ENCODE measurements around the gene SSX2IP. TPM values are rescaled to one million over a fixed set of nuclear protein-coding genes. Genes with fewer than 3 reads are reported as not detected.

SSX2IP gene
- polyA plus RNA-seq, 3 donors, result 0.85 to 2.8 (median 2.2) TPM

DNA sequence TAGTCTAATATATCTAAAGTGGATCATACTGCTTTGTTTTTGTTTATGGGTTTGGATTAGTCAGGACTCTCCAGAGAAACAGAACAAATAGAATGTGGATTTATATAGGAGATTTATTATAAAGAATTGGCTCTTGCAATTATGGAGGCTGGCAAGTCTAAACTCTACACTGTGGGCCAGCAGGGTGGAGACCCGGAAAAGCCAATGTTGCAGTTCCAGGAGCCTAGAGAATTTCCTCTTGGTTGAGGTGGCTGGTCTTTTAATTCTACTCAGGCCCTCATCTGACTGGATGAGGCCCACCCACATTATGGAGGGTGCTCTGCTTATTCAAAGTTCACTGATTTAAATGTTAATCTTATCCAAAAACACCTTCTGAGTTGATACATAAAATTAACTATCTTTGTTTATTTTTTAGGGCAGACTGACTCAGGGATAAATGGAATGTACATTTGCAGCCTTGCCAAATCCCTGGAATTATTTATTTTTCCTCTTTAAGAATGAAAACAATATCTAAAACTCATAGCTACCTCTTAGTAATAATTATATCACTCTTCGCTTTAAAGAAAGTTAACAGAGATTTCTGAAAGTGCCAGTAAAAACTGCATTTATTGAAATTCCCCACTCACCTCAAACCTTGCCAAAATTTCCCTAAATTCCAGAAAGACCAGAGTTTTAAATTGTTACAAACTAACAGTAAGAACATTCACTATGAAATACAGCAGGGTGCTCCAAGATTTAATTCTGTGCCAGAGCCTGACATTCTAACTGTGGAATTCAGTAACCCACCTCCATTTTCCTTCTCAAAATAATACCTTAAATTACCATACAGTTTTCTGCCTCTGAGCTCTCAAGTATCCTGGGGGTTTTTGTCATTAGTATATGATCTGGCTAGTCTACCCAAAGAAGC is 36.6 kb upstream of the SSX2IP start:
- Histone ChIP-seq H3K27me3 (ENCODE audit: control insufficient read depth in 2 of 2, insufficient read depth in 2 of 2, low read length in 2 of 2) (no peaks in the 10 kb centered on the region), H3K4me3 (replicated peaks in 1 of 3; ENCODE audit: low read depth in 2 of 3, low read length in 3 of 3) (no peak overlapping the region), H4K20me1 (ENCODE audit: insufficient read depth, low read length) (no peaks in the 10 kb centered on the region), H3K27ac (ENCODE audit: low read depth in 1 of 2, low read length in 2 of 2) (no peak overlapping the region), H3K9ac (ENCODE audit: insufficient read depth, low read length, poor library complexity, severe bottlenecking) (no peak overlapping the region), H3K4me2 (replicated peaks; ENCODE audit: extremely low read depth, low read length, poor library complexity, severe bottlenecking) (no peak overlapping the region), H3K36me3 (replicated peaks in 1 of 2; ENCODE audit: control insufficient read depth in 1 of 2, insufficient read depth in 2 of 2, low read length in 2 of 2) (no peaks in the 10 kb centered on the region), H2AFZ (ENCODE audit: insufficient read depth, low read depth, low read length, poor library complexity, severe bottlenecking) (no peak overlapping the region), H3K4me1 (ENCODE audit: control insufficient read depth in 1 of 2, insufficient read depth in 2 of 2, low read length in 2 of 2) (no peaks in the 10 kb centered on the region), H3K9me3 (replicated peaks in 1 of 2; ENCODE audit: control insufficient read depth in 1 of 2, insufficient read depth in 1 of 2, low read length in 2 of 2) (no peaks in the 10 kb centered on the region), H3K79me2 (ENCODE audit: insufficient read depth, low read length) (no peaks in the 10 kb centered on the region)
- TF ChIP-seq, protein P1, sequence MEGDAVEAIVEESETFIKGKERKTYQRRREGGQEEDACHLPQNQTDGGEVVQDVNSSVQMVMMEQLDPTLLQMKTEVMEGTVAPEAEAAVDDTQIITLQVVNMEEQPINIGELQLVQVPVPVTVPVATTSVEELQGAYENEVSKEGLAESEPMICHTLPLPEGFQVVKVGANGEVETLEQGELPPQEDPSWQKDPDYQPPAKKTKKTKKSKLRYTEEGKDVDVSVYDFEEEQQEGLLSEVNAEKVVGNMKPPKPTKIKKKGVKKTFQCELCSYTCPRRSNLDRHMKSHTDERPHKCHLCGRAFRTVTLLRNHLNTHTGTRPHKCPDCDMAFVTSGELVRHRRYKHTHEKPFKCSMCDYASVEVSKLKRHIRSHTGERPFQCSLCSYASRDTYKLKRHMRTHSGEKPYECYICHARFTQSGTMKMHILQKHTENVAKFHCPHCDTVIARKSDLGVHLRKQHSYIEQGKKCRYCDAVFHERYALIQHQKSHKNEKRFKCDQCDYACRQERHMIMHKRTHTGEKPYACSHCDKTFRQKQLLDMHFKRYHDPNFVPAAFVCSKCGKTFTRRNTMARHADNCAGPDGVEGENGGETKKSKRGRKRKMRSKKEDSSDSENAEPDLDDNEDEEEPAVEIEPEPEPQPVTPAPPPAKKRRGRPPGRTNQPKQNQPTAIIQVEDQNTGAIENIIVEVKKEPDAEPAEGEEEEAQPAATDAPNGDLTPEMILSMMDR (IDR thresholded peaks at IDR 0.05), result no peak
- DNase-seq, result no peak
- intact Hi-C loops (cut with micrococcal nuclease), result no loop called here
- Mint-ChIP-seq H3K27me3 (ENCODE audit: low read depth in 3 of 3) (peaks cover 0 to 2% (median 1%) of the 10 kb centered on the region in 3 donors), H3K4me1 (no peaks in the 10 kb centered on the region), H3K4me3 (no peak overlapping the region), H3K36me3 (no peaks in the 10 kb centered on the region), H3K9me3 (peaks cover 0 to 5% (median 2%) of the 10 kb centered on the region in 7 donors), H3K27ac (no peak overlapping the region)
- WGBS (ENCODE audit: insufficient coverage), result 100% methylated on average over 1 of the region's 2 CpGs

DNA sequence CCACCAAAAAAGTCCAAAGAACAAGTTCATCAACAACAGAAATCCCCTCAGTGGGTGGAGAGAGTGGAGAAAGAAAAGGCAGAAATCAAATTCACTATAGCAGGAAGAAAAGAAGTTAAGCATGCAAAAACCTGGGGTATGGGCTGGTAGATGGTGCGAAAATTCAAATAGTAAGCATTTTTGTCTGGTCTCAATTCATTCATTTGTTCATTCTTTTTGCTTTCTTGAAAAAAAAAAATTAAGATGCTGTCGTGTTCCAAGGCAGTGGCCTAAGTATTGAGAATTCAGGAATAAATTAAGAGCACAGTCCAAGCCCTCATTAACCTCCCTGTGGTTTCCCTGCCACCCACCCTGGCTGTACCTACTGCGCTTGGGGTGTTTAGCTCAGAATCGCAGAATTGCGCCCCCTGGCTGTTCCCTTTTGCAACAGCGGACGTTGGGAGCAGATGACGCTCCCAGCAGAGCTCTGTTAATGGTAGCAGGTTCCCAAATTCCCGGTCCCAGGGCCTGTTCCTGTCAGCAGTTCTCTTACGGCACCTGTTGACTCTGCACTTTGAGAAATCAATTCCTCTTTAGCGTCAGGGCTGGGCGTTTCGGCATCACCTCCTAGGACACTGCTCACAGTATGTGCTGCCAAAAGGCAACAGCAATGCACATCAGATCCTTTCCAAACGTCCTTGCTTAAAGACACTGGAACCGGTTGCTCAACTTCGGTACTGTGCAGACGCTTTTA is 34.0 kb upstream of the SSX2IP start:
- Histone ChIP-seq H3K27ac (ENCODE audit: low read depth in 1 of 2, low read length in 2 of 2) (no peak overlapping the region), H3K79me2 (ENCODE audit: insufficient read depth, low read length) (no peaks in the 10 kb centered on the region), H4K20me1 (ENCODE audit: insufficient read depth, low read length) (no peaks in the 10 kb centered on the region), H3K9me3 (replicated peaks in 1 of 2; ENCODE audit: control insufficient read depth in 1 of 2, insufficient read depth in 1 of 2, low read length in 2 of 2) (no peaks in the 10 kb centered on the region), H2AFZ (ENCODE audit: insufficient read depth, low read depth, low read length, poor library complexity, severe bottlenecking) (no peak overlapping the region), H3K9ac (ENCODE audit: insufficient read depth, low read length, poor library complexity, severe bottlenecking) (no peak overlapping the region), H3K4me1 (ENCODE audit: control insufficient read depth in 1 of 2, insufficient read depth in 2 of 2, low read length in 2 of 2) (no peaks in the 10 kb centered on the region), H3K27me3 (ENCODE audit: control insufficient read depth in 2 of 2, insufficient read depth in 2 of 2, low read length in 2 of 2) (no peaks in the 10 kb centered on the region), H3K4me3 (replicated peaks in 1 of 3; ENCODE audit: low read depth in 2 of 3, low read length in 3 of 3) (no peak overlapping the region), H3K36me3 (replicated peaks in 1 of 2; ENCODE audit: control insufficient read depth in 1 of 2, insufficient read depth in 2 of 2, low read length in 2 of 2) (no peaks in the 10 kb centered on the region), H3K4me2 (replicated peaks; ENCODE audit: extremely low read depth, low read length, poor library complexity, severe bottlenecking) (no peak overlapping the region)
- H3K4me1 Mint-ChIP-seq, result no peaks in the 10 kb centered on the region
- WGBS (ENCODE audit: insufficient coverage), result 64% methylated on average over 12 of the region's 17 CpGs
- intact Hi-C loops (cut with micrococcal nuclease), result no loop called here
- DNase-seq, result peak; percentile 10 to 32 (median 27)
- peaks cover 0 to 1% (median 0%) of the 10 kb centered on the region in 7 donors for H3K9me3 Mint-ChIP-seq
- peaks cover 0 to 2% (median 1%) of the 10 kb centered on the region in 3 donors for H3K27me3 Mint-ChIP-seq (ENCODE audit: low read depth in 3 of 3)
- H3K36me3 Mint-ChIP-seq, result no peaks in the 10 kb centered on the region
- no peak overlapping the region for H3K27ac Mint-ChIP-seq
- TF ChIP-seq, protein P1 (IDR thresholded peaks at IDR 0.05), result peak; percentile 80
- H3K4me3 Mint-ChIP-seq, result no peak overlapping the region

Measured in CD14-positive monocyte (primary cell).